ENCODE data around the gene SLFN14.
"Not testable (repeated sequence)": the region's sequence is repeated elsewhere in the genome, so short reads cannot be mapped to it uniquely, and the experiment has no call there.

SLFN14 gene

DNA sequence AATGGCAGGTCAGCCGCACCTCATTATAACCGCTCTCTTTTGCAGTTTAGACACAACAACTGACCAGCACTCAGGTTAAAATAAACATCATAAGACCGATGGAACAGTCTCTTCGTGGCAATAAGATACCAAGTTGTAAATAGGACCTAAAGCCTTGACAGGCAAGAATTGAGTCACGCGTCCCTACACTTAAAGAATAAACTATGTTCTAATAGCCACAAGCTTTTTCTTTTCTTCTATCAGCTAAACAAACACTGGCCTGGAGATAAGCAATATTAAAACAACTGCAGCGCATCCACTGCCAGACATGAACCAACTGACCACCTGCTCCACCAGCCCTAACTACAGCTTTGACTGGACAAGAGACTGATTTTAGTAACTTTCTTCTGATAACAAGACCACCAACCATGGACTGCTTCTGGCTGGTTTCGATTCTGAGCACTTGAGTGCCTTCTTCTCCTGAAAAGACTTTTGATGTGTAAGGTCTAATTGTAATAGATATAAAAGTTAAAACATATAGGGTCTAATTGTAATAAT is 40.6 kb downstream of the SLFN14 start:
- DNase-seq, result no peak

DNA sequence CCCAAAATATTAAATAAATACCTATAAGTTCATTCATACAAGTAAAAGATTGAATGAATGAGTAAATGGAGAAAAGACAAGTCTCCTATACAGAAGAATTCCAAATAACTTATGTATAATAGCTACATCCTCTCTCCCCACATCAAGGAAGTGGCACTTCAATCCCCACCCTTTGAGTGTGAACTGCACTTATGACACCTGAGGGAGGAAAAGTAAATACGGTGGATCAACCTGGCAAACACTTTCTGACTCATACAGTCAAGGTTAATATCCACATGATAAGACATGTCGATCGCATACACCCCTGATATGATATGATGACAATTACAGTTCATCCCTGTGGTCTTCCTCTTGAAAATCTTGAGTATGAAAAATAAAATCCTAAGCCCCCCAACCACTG is 41.2 kb downstream of the SLFN14 start:
- no peak for DNase-seq

DNA sequence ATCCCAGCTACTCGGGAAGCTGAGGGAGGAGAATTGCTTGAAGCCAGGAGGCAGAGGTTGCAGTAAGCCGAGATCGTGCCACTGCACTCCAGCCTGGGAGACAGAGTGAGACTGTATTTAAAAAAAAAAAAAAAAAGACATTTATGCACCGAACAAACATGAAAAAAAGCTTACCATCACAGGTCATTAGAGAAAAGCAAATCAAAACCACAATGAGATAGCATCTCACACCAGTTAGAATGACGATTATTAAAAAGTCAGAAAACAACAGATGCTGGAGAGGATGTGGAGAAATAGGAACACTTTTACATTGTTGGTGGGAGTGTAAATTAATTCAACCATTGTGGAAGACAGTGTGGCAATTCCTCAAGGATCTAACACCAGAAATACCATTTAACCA is 42.2 kb downstream of the SLFN14 start:
- not testable (repeated sequence) for DNase-seq

DNA sequence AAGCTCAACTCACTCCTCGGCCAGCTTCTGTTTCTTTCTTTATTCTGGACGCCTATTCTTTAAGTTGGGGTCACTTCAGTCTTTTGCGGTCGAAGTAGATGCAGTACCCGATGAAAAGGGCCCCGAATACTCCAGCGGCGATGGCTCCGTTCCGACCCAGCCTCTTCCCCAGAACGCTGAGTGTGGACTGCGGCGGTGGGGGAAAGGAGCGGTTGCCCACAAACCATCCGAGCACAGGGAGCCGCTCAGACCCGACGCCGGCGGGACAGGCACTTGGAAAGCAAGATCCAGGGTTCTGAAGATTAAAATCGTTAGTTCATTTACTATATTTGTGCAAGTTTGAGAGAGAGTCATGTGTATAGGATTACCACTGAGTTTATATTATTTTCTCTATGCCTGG is 45.6 kb downstream of the SLFN14 start:
- no peak for DNase-seq

- DNase-seq, result peak; percentile 8
These were observed 46.1 kb downstream of the SLFN14 start for GRCh38 chr17:35514564-35514963.

Measured in OCI-M1 (cell line).